ENCODE results near the gene TSPAN14.
"Not testable (repeated sequence)": the region's sequence is repeated elsewhere in the genome, so short reads cannot be mapped to it uniquely, and the experiment has no call there.

Gene TSPAN14

GRCh38 chr10:80453842-80454512 is at the start of gene TSPAN14:
TSPAN14 (plus strand) TSS chr10:80454310; CDS start chr10:80489234, 34,924 bp downstream.
- DNase-seq: peak; percentile 80

GRCh38 chr10:80405035-80405434 is 49.1 kb upstream of the TSPAN14 start:
- no peak for DNase-seq

GRCh38 chr10:80405626-80406025 is 48.5 kb upstream of the TSPAN14 start:
- DNase-seq: no peak

GRCh38 chr10:80406204-80406603 is 47.9 kb upstream of the TSPAN14 start:
- DNase-seq: no peak

- DNase-seq: peak; percentile 75
These were observed 46.3 kb upstream of the TSPAN14 start for GRCh38 chr10:80407812-80408241.

- peak; percentile 91 for DNase-seq
These were observed 45.6 kb upstream of the TSPAN14 start, which contains the start of gene PRXL2A for GRCh38 chr10:80408242-80409101. PRXL2A (plus strand) TSS chr10:80408551; CDS start chr10:80420468, 11,917 bp downstream.

GRCh38 chr10:80409121-80409520 is 45.0 kb upstream of the TSPAN14 start:
- no peak for DNase-seq

- DNase-seq: no peak
These were observed 44.0 kb upstream of the TSPAN14 start for GRCh38 chr10:80410122-80410521.

GRCh38 chr10:80410578-80411145 is 43.4 kb upstream of the TSPAN14 start:
- no peak for DNase-seq

GRCh38 chr10:80411267-80411668 is 42.8 kb upstream of the TSPAN14 start:
- no peak for DNase-seq

- no peak for DNase-seq
These were observed 42.4 kb upstream of the TSPAN14 start for GRCh38 chr10:80411681-80412220.

GRCh38 chr10:80412486-80412885 is 41.6 kb upstream of the TSPAN14 start:
- no peak for DNase-seq

- no peak for DNase-seq
These were observed 40.7 kb upstream of the TSPAN14 start for GRCh38 chr10:80413271-80413996.

GRCh38 chr10:80414142-80414895 is 39.8 kb upstream of the TSPAN14 start:
- no peak for DNase-seq

- DNase-seq: no peak
These were observed 38.2 kb upstream of the TSPAN14 start for GRCh38 chr10:80415734-80416478.

- DNase-seq: no peak
These were observed 37.5 kb upstream of the TSPAN14 start for GRCh38 chr10:80416479-80417098.

GRCh38 chr10:80417256-80417655 is 36.9 kb upstream of the TSPAN14 start:
- not testable (repeated sequence) for DNase-seq

- DNase-seq: no peak
These were observed 32.9 kb upstream of the TSPAN14 start for GRCh38 chr10:80421050-80421706.

- DNase-seq: no peak
These were observed 32.2 kb upstream of the TSPAN14 start for GRCh38 chr10:80421707-80422536.
